Central memory CD8-positive, alpha-beta T cell (primary cell): ENCODE results near the gene CHRNB2.

Experiments used
- ATAC-seq: fragments of 150-1000 bp; cut with Tn5 transposase; replicated peaks from 2 replicates; pipeline ENCODE4 v1.10.0; 2022; ENCODE audit warnings: mild to moderate bottlenecking, moderate FRiP score, moderate number of reproducible peaks; ENCODE audit not compliant: poor library complexity, severe bottlenecking; ENCODE audit errors: extremely low read depth
- DNase-seq, 2 donors: peaks; one replicate each; pipeline ENCODE4 v3.0.0; 2021; ENCODE audit warnings: low spot score in 2 of 2
- H3K27ac Mint-ChIP-seq: one replicate; pipeline ENCODE4 v1.8.0; 2022; ENCODE audit warnings: low read depth, mild to moderate bottlenecking, moderate library complexity, mixed read lengths
- H3K27me3 Mint-ChIP-seq: one replicate; pipeline ENCODE4 v1.8.0; 2022; ENCODE audit warnings: mixed read lengths
- H3K36me3 Mint-ChIP-seq: one replicate; pipeline ENCODE4 v1.8.0; 2022; ENCODE audit warnings: mild to moderate bottlenecking, moderate library complexity, mixed read lengths; ENCODE audit not compliant: insufficient read depth
- H3K4me1 Mint-ChIP-seq: one replicate; pipeline ENCODE4 v1.8.0; 2022; ENCODE audit warnings: mixed read lengths
- H3K4me3 Mint-ChIP-seq: one replicate; pipeline ENCODE4 v1.8.0; 2022; ENCODE audit warnings: mild to moderate bottlenecking, moderate library complexity, mixed read lengths
- H3K9me3 Mint-ChIP-seq: one replicate; pipeline ENCODE4 v1.8.0; 2022; ENCODE audit warnings: mixed read lengths

Gene CHRNB2

DNA sequence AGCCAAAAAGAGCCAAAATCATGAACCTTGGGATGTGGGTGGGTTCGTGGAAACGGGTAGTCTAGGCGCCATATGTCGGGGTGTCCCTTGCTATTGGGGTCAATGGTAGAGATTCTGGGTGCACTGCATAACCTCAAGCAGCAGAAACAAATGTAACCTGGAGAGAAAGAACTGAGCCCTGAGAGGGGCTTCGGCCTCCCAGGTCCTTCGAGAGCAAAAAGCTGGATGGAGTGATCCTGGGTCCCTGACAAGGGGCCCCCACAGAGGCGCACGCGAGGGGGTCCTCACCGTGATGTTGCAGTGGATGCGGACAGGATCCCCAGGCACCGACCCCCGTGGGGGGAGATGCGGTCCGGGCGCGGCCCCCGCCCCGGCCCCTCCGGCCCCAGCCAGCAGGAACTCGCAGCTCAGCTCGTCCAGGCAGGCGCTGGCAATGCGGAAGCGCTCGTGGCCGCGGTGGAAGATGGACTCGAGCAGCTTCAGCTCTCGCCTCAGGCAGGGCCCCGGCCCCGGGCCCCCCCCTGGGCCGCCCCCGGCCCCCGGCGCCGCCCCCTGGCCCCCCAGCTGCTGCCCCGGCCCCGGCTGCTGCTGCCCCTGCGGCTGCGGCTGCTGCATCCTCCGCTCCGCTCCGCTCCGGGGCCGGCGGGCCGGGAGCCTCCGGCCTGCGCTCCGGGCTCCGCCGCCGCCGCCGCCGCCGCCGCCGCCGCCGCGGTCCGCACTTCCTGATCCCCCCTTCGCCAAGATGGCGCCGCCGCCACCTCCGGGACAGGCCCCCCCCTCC, 9.4 kb upstream of the CHRNB2 start, which contains the start of gene UBE2Q1:
Gene UBE2Q1, minus strand, starts transcription at position 724 of the 781 bp plus-strand sequence. Its CDS starts 109 bp downstream, at position 615.
- no peaks in the 10 kb centered on the region for H3K9me3 Mint-ChIP-seq
- no peaks in the 10 kb centered on the region for H3K27me3 Mint-ChIP-seq
- DNase-seq, result no peak
- peak within 1 kb of the TSS; percentile 84 for H3K4me3 Mint-ChIP-seq
- peak within 1 kb of the TSS; percentile 84 for H3K27ac Mint-ChIP-seq
- no peak for ATAC-seq
- peaks cover 53% of the 10 kb centered on the region for H3K4me1 Mint-ChIP-seq
- H3K36me3 Mint-ChIP-seq, result peaks cover 25% of the 10 kb centered on the region

DNA sequence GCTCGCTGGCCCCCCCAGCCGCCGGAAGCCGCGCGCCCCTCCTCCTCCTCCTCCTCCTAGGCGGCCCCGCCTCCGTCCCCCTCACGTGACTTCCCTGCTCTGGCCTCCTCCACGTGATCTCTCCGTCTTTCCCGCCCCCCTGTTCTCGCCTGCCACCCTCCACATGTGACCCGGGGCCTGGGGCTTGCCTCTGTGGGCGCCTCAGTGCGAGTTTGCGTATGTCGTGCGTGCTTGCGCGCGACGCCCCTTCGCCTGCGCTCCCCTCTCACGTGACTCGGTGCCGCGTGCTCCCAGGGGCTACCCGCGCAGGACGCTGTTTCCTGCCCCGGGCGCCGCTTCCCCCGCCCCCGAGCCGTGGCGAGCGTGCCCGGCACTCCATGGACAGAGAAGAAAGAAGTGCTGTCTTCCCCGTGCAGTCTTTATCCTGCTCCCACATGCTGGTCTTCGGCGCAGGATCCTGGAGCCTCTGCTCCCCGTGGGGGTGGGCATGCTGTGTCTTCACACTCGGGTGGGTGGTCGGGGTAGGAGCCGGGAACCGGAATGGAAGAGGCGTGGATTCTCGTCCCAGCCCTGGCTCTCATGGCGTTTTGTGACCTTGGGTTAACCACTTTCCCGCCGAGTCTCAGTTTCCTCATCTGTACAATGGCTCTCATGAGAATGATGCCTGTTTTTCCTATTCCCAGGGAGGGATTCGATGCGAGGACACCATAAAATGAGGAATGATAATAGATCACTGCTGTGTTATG, 8.7 kb upstream of the CHRNB2 start:
- H3K4me1 Mint-ChIP-seq, result peaks cover 49% of the 10 kb centered on the region
- H3K27ac Mint-ChIP-seq, result peak overlapping the region; percentile 84
- no peaks in the 10 kb centered on the region for H3K27me3 Mint-ChIP-seq
- peaks cover 17% of the 10 kb centered on the region for H3K36me3 Mint-ChIP-seq
- H3K4me3 Mint-ChIP-seq, result peak overlapping the region; percentile 84
- DNase-seq, result peak; percentile 98 to 100
- peak; percentile 95 for ATAC-seq
- no peaks in the 10 kb centered on the region for H3K9me3 Mint-ChIP-seq

DNA sequence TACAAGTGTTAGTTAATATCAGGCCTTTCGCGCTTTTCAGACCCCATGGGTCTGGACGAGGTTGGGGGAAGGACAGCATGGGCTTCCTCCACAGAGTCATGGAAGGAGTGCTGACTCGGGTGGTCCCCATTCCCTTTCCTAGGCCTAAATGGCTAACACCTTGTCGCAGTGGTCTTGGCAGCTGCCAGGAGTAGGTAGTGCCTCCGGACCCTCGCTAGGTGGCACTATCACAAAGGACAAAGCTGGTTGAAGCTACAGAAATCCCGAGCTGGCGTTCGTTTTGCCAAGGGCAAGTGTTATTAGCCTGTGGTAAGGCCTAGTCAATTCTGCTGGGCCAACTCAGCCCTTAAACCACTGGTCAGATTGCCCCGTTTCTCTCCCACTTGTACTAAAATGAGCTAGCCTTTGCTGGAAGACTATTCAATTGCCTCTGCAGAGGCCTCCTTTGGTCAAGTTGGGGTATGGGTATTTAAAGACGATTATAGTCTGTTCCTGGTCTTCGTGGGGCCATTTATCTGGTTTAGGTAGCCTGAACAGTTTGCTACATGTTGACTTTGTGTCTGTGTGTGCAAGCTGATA, 8.0 kb upstream of the CHRNB2 start:
- Mint-ChIP-seq H3K27ac (peak overlapping the region; percentile 84), H3K36me3 (peaks cover 12% of the 10 kb centered on the region), H3K27me3 (no peaks in the 10 kb centered on the region), H3K4me3 (peak overlapping the region; percentile 84), H3K9me3 (no peaks in the 10 kb centered on the region), H3K4me1 (peaks cover 47% of the 10 kb centered on the region)
- ATAC-seq, result peak; percentile 55
- peak; percentile 73 to 75 for DNase-seq

DNA sequence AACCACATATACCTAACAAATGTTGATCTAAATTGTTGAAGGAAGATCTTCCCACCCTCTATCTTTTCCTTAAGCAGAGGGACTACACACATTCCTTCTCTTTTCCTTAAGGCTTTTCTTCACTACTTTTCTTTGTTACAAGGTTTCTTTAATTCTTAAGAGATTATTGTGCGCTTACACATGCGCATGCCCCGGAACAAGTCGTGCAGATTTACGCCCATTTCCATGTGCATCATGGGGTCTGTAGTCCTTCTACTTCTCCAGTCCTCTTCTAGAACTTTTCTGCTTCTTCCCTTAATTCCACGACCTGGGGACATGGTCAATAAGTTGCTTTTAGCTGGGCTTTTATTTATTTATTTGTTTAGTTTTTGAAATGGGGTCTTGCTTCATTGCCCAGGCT, 1.7 kb upstream of the CHRNB2 start:
- peaks cover 42% of the 10 kb centered on the region for H3K27me3 Mint-ChIP-seq
- peaks cover 11% of the 10 kb centered on the region for H3K4me1 Mint-ChIP-seq
- no peak overlapping the region for H3K27ac Mint-ChIP-seq
- H3K9me3 Mint-ChIP-seq, result no peaks in the 10 kb centered on the region
- DNase-seq (no peak), ATAC-seq (no peak)
- no peak overlapping the region for H3K4me3 Mint-ChIP-seq
- peaks cover 3% of the 10 kb centered on the region for H3K36me3 Mint-ChIP-seq

DNA sequence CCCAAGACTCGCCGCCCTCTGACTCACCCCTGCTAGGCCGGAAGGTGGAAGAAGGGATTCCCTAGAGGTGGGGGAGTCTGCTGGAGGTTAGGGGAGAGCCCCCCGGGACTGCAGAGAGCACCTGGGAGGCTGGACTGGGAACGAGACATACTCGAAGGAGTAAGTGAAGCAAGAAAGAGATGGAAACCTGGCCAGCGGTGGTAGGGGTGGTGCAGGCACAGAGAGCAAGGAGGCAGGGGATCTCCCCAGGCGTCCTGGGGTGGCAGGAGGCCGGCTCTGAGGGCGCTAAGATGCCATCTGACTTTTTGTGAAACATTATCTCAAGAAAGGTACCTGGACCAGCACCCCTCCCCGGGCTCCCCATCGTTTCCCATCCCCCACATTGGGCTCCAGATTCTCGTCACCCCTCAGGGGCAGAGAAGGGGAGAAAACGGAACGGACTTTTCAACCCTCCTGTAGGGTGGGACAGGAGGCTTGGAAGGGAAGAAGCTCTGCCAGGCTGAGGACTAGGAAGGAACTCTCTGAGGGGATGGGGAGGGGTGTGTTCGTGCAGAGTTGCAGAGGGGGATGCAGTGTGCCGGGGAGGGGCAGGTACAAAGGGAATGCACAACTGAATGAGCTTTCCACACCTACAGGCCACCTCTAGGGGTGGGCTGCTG, 708 bp downstream of the CHRNB2 start:
- Mint-ChIP-seq H3K27me3 (peaks cover 51% of the 10 kb centered on the region), H3K36me3 (peaks cover 5% of the 10 kb centered on the region), H3K4me1 (peaks cover 11% of the 10 kb centered on the region), H3K9me3 (no peaks in the 10 kb centered on the region), H3K27ac (no peak overlapping the region), H3K4me3 (no peak overlapping the region)
- ATAC-seq (no peak), DNase-seq (no peak)

DNA sequence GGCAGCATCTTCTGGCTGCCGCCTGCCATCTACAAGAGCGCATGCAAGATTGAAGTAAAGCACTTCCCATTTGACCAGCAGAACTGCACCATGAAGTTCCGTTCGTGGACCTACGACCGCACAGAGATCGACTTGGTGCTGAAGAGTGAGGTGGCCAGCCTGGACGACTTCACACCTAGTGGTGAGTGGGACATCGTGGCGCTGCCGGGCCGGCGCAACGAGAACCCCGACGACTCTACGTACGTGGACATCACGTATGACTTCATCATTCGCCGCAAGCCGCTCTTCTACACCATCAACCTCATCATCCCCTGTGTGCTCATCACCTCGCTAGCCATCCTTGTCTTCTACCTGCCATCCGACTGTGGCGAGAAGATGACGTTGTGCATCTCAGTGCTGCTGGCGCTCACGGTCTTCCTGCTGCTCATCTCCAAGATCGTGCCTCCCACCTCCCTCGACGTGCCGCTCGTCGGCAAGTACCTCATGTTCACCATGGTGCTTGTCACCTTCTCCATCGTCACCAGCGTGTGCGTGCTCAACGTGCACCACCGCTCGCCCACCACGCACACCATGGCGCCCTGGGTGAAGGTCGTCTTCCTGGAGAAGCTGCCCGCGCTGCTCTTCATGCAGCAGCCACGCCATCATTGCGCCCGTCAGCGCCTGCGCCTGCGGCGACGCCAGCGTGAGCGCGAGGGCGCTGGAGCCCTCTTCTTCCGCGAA, 3.8 kb downstream of the CHRNB2 start:
- Mint-ChIP-seq H3K4me1 (peaks cover 17% of the 10 kb centered on the region), H3K9me3 (no peaks in the 10 kb centered on the region), H3K4me3 (no peak overlapping the region), H3K27me3 (peaks cover 34% of the 10 kb centered on the region), H3K27ac (no peak overlapping the region), H3K36me3 (peaks cover 5% of the 10 kb centered on the region)
- ATAC-seq, result no peak
- DNase-seq, result no peak

DNA sequence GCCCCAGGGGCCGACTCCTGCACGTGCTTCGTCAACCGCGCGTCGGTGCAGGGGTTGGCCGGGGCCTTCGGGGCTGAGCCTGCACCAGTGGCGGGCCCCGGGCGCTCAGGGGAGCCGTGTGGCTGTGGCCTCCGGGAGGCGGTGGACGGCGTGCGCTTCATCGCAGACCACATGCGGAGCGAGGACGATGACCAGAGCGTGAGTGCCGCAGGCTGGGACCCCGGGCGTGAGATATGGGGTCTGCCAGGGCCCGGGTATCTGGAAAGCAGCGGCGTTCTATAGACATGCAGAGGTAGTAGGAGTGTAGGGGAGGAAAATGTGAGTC, 4.3 kb downstream of the CHRNB2 start:
- no peaks in the 10 kb centered on the region for H3K9me3 Mint-ChIP-seq
- H3K36me3 Mint-ChIP-seq, result peaks cover 5% of the 10 kb centered on the region
- DNase-seq, result no peak
- peaks cover 17% of the 10 kb centered on the region for H3K4me1 Mint-ChIP-seq
- no peak overlapping the region for H3K27ac Mint-ChIP-seq
- ATAC-seq, result no peak
- H3K4me3 Mint-ChIP-seq, result no peak overlapping the region
- peaks cover 29% of the 10 kb centered on the region for H3K27me3 Mint-ChIP-seq

DNA sequence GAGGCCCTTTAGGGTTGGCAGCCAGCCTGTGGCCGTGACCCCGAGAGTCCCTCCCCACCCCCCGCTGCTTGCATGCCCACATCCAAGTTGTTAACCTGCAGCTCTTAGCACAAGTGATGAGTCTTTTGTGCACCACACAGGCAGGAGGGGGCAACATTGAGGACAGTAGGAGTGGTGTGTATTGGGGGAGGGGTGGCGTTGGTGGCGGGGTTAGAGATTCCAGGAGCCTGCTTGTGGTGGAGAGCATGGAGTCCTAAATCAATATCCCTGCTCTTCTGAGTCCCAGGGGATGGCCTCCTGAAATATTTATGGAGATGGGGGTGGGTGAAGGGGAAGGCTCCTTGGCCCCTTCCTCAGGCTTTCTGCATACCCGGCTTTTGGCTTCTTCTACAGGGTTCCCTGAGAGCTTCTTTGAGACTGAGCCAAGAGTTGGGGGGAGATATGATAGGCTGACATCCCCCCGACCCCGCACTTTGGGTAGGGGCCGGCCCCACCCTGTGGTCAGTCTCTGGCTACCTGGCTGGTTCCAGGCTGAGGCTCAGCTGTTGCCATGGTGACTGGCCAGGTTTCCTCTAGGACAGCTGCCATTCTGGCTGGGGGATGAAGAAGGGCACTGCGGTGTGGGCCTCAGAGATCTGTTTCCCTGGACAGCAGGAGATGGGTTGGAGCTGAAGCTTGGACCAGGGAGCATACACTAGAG, 5.0 kb downstream of the CHRNB2 start:
- Mint-ChIP-seq H3K9me3 (no peaks in the 10 kb centered on the region), H3K27ac (peak overlapping the region; percentile 68), H3K4me1 (peaks cover 12% of the 10 kb centered on the region), H3K36me3 (peaks cover 2% of the 10 kb centered on the region), H3K27me3 (peaks cover 22% of the 10 kb centered on the region), H3K4me3 (no peak overlapping the region)
- DNase-seq (no peak), ATAC-seq (no peak)

DNA sequence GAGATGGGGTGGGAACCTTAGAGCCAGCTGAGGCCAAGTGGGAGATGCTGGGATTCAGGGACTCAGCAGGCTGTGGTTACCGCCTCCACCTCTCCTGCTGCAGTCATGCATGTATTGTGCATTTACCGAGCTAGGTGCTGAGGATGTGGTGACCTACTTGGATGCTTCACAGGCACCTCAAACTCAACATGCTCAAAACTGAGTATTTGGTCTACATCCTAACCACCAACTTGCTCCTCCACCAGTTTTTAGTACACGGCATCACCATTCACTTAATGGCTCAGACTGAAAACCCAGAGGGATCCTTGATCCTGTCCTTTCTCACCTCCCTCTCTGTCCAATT, 5.6 kb downstream of the CHRNB2 start:
- ATAC-seq, result no peak
- H3K4me3 Mint-ChIP-seq, result no peak overlapping the region
- peaks cover 4% of the 10 kb centered on the region for H3K36me3 Mint-ChIP-seq
- peaks cover 7% of the 10 kb centered on the region for H3K4me1 Mint-ChIP-seq
- H3K27ac Mint-ChIP-seq, result peak overlapping the region; percentile 68
- peaks cover 17% of the 10 kb centered on the region for H3K27me3 Mint-ChIP-seq
- no peak for DNase-seq
- H3K9me3 Mint-ChIP-seq, result no peaks in the 10 kb centered on the region

DNA sequence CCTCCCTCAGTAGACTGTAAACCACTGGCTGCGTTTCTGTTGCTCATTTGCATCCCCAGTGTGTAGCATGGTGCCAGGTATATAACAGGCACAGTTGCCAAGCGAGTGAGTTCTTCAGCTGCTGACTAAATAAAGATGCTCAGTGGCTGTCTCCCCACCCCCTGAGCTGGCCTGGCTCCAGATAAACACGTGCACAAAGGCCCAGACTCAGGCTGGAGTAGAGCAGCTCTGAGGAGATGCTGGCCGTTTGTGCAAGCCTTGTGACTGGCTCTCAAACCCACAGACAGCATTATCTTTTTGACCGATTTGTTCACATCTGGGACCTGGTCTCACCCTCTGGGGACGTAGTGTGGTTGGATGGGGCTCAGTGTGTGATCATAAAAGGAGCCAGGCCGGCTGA, 7.1 kb downstream of the CHRNB2 start:
- no peak for ATAC-seq

DNA sequence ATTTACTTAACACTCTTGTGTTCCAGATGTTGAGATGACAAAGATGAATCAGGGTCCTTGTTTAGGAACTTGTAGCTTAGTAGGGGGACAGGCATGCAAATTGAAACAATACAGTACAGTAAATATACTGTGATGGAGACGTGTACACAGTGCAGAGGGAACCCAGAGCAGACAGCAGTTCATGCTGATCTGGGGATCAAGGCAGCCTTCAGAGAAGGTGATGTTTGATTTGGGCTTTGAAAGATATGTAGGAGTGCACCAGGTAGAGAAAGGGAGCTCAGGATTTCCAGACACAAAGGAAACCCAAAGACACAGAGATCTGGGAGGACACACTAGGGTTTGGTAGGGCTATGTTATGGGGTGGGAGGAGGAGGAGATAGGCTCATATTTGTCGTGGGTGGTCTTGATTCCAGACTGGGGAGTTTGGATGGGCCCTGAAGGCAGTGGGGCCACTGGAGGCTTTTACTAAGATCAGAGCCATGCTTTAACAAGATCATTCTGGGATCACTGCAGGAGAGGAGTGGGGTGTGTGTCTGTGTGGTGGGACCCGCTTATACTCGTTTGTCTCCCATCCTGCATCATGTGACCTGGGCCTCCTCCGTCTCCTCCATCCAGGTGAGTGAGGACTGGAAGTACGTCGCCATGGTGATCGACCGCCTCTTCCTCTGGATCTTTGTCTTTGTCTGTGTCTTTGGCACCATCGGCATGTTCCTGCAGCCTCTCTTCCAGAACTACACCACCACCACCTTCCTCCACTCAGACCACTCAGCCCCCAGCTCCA, 7.8 kb downstream of the CHRNB2 start:
- ATAC-seq (no peak), DNase-seq (no peak)
- Mint-ChIP-seq H3K4me3 (no peak overlapping the region), H3K4me1 (peaks cover 12% of the 10 kb centered on the region), H3K36me3 (peaks cover 20% of the 10 kb centered on the region), H3K27me3 (peaks cover 9% of the 10 kb centered on the region), H3K9me3 (no peaks in the 10 kb centered on the region), H3K27ac (no peak overlapping the region)

More for the DNA sequence above, 7.1 kb downstream of the CHRNB2 start:
- Mint-ChIP-seq H3K27ac (no peak overlapping the region), H3K9me3 (no peaks in the 10 kb centered on the region), H3K27me3 (peaks cover 9% of the 10 kb centered on the region), H3K36me3 (peaks cover 18% of the 10 kb centered on the region), H3K4me1 (peaks cover 12% of the 10 kb centered on the region), H3K4me3 (no peak overlapping the region)
- no peak for DNase-seq
